ENCODE data around the gene NME7.

NME7 gene

GRCh38 chr1:169318536-169319244, 48.9 kb downstream of the NME7 start:
- Histone ChIP-seq H3K4me2 (ENCODE audit: low read length) (no peak overlapping the region), H3K4me3 (ENCODE audit: low read length) (no peak overlapping the region), H3K9ac (ENCODE audit: low read depth, low read length) (no peak overlapping the region), H3K27me3 (ENCODE audit: control insufficient read depth, insufficient read depth, low read length) (no peaks in the 10 kb centered on the region), H3K36me3 (ENCODE audit: insufficient read depth, low read length) (no peaks in the 10 kb centered on the region), H3K4me1 (ENCODE audit: control insufficient read depth, insufficient read depth, low read length) (peaks cover 8% of the 10 kb centered on the region), H3K9me3 (replicated peaks; ENCODE audit: low read length) (no peaks in the 10 kb centered on the region)

GRCh38 chr1:169316556-169316955, 51.0 kb downstream of the NME7 start:
- Histone ChIP-seq H3K4me1 (ENCODE audit: control insufficient read depth, insufficient read depth, low read length) (peaks cover 13% of the 10 kb centered on the region), H3K36me3 (ENCODE audit: insufficient read depth, low read length) (no peaks in the 10 kb centered on the region), H3K27me3 (ENCODE audit: control insufficient read depth, insufficient read depth, low read length) (no peaks in the 10 kb centered on the region), H3K9me3 (replicated peaks; ENCODE audit: low read length) (no peaks in the 10 kb centered on the region), H3K9ac (ENCODE audit: low read depth, low read length) (no peak overlapping the region), H3K4me2 (ENCODE audit: low read length) (no peak overlapping the region), H3K4me3 (ENCODE audit: low read length) (no peak overlapping the region)

GRCh38 chr1:169312084-169312954, 55.3 kb downstream of the NME7 start:
- Histone ChIP-seq H3K9me3 (replicated peaks; ENCODE audit: low read length) (no peaks in the 10 kb centered on the region), H3K4me1 (ENCODE audit: control insufficient read depth, insufficient read depth, low read length) (peaks cover 11% of the 10 kb centered on the region), H3K27me3 (ENCODE audit: control insufficient read depth, insufficient read depth, low read length) (no peaks in the 10 kb centered on the region), H3K4me3 (ENCODE audit: low read length) (no peak overlapping the region), H3K36me3 (ENCODE audit: insufficient read depth, low read length) (peaks cover 1% of the 10 kb centered on the region), H3K4me2 (ENCODE audit: low read length) (peak overlapping the region; percentile 60), H3K9ac (ENCODE audit: low read depth, low read length) (peak overlapping the region; percentile 14)

GRCh38 chr1:169309178-169310166, 58.1 kb downstream of the NME7 start:
- Histone ChIP-seq H3K27me3 (ENCODE audit: control insufficient read depth, insufficient read depth, low read length) (no peaks in the 10 kb centered on the region), H3K4me3 (ENCODE audit: low read length) (no peak overlapping the region), H3K4me1 (ENCODE audit: control insufficient read depth, insufficient read depth, low read length) (peaks cover 11% of the 10 kb centered on the region), H3K36me3 (ENCODE audit: insufficient read depth, low read length) (peaks cover 3% of the 10 kb centered on the region), H3K4me2 (ENCODE audit: low read length) (no peak overlapping the region), H3K9me3 (replicated peaks; ENCODE audit: low read length) (no peaks in the 10 kb centered on the region), H3K9ac (ENCODE audit: low read depth, low read length) (no peak overlapping the region)

- Histone ChIP-seq H3K27me3 (ENCODE audit: control insufficient read depth, insufficient read depth, low read length) (no peaks in the 10 kb centered on the region), H3K4me3 (ENCODE audit: low read length) (no peak overlapping the region), H3K4me1 (ENCODE audit: control insufficient read depth, insufficient read depth, low read length) (peaks cover 11% of the 10 kb centered on the region), H3K9ac (ENCODE audit: low read depth, low read length) (no peak overlapping the region), H3K9me3 (replicated peaks; ENCODE audit: low read length) (no peaks in the 10 kb centered on the region), H3K36me3 (ENCODE audit: insufficient read depth, low read length) (peaks cover 3% of the 10 kb centered on the region), H3K4me2 (ENCODE audit: low read length) (no peak overlapping the region)
Measured at GRCh38 chr1:169308313-169309039, 59.1 kb downstream of the NME7 start.

- H3K4me3 ChIP-seq (ENCODE audit: low read length) = no peak overlapping the region
- H3K9ac ChIP-seq (ENCODE audit: low read depth, low read length) = no peak overlapping the region
- H3K36me3 ChIP-seq (ENCODE audit: insufficient read depth, low read length) = peaks cover 3% of the 10 kb centered on the region
Measured at GRCh38 chr1:169307176-169307575, 60.4 kb downstream of the NME7 start.

GRCh38 chr1:169305948-169306347, 61.6 kb downstream of the NME7 start:
- H3K9me3 ChIP-seq (replicated peaks; ENCODE audit: low read length) = no peaks in the 10 kb centered on the region
- peaks cover 3% of the 10 kb centered on the region for H3K36me3 ChIP-seq (ENCODE audit: insufficient read depth, low read length)
- H3K4me1 ChIP-seq (ENCODE audit: control insufficient read depth, insufficient read depth, low read length) = no peaks in the 10 kb centered on the region
- H3K4me3 ChIP-seq (ENCODE audit: low read length) = no peak overlapping the region
- H3K9ac ChIP-seq (ENCODE audit: low read depth, low read length) = no peak overlapping the region
- no peak overlapping the region for H3K4me2 ChIP-seq (ENCODE audit: low read length)
- H3K27me3 ChIP-seq (ENCODE audit: control insufficient read depth, insufficient read depth, low read length) = no peaks in the 10 kb centered on the region

More at GRCh38 chr1:169307176-169307575, 60.4 kb downstream of the NME7 start:
- Histone ChIP-seq H3K27me3 (ENCODE audit: control insufficient read depth, insufficient read depth, low read length) (no peaks in the 10 kb centered on the region), H3K4me2 (ENCODE audit: low read length) (no peak overlapping the region), H3K4me1 (ENCODE audit: control insufficient read depth, insufficient read depth, low read length) (peaks cover 6% of the 10 kb centered on the region), H3K9me3 (replicated peaks; ENCODE audit: low read length) (no peaks in the 10 kb centered on the region)

- Histone ChIP-seq H3K4me1 (ENCODE audit: control insufficient read depth, insufficient read depth, low read length) (no peaks in the 10 kb centered on the region), H3K36me3 (ENCODE audit: insufficient read depth, low read length) (peaks cover 3% of the 10 kb centered on the region), H3K4me2 (ENCODE audit: low read length) (no peak overlapping the region), H3K9me3 (replicated peaks; ENCODE audit: low read length) (no peaks in the 10 kb centered on the region), H3K27me3 (ENCODE audit: control insufficient read depth, insufficient read depth, low read length) (no peaks in the 10 kb centered on the region), H3K4me3 (ENCODE audit: low read length) (no peak overlapping the region), H3K9ac (ENCODE audit: low read depth, low read length) (no peak overlapping the region)
Measured at GRCh38 chr1:169305356-169305755, 62.2 kb downstream of the NME7 start.

- Histone ChIP-seq H3K9me3 (replicated peaks; ENCODE audit: low read length) (no peaks in the 10 kb centered on the region), H3K4me2 (ENCODE audit: low read length) (no peak overlapping the region), H3K36me3 (ENCODE audit: insufficient read depth, low read length) (no peaks in the 10 kb centered on the region), H3K4me1 (ENCODE audit: control insufficient read depth, insufficient read depth, low read length) (no peaks in the 10 kb centered on the region), H3K27me3 (ENCODE audit: control insufficient read depth, insufficient read depth, low read length) (no peaks in the 10 kb centered on the region), H3K9ac (ENCODE audit: low read depth, low read length) (no peak overlapping the region), H3K4me3 (ENCODE audit: low read length) (no peak overlapping the region)
Measured at GRCh38 chr1:169300854-169301253, 66.7 kb downstream of the NME7 start.

- Histone ChIP-seq H3K9ac (ENCODE audit: low read depth, low read length) (no peak overlapping the region), H3K36me3 (ENCODE audit: insufficient read depth, low read length) (no peaks in the 10 kb centered on the region), H3K4me1 (ENCODE audit: control insufficient read depth, insufficient read depth, low read length) (no peaks in the 10 kb centered on the region), H3K4me3 (ENCODE audit: low read length) (no peak overlapping the region), H3K9me3 (replicated peaks; ENCODE audit: low read length) (no peaks in the 10 kb centered on the region), H3K27me3 (ENCODE audit: control insufficient read depth, insufficient read depth, low read length) (no peaks in the 10 kb centered on the region), H3K4me2 (ENCODE audit: low read length) (no peak overlapping the region)
Measured at GRCh38 chr1:169298441-169298840, 69.2 kb downstream of the NME7 start.

All from skeletal muscle satellite cell (primary cell).